CD4-positive, alpha-beta T cell treated with Interleukin-10 for 1 hour (primary cell): Measurements from ENCODE around the gene FMN1.

Experiments used
- DNase-seq: peaks from one replicate; pipeline ENCODE4 v3.0.0-alpha.2; 2020

Gene FMN1

GRCh38 chr15:33007303-33007855 lies 187.1 kb downstream of the FMN1 start:
- DNase-seq = no peak

- DNase-seq = no peak
Measured at GRCh38 chr15:33005582-33005981, 188.9 kb downstream of the FMN1 start.

- no peak for DNase-seq
Measured at GRCh38 chr15:33001926-33002325, 192.6 kb downstream of the FMN1 start.

GRCh38 chr15:32998979-32999672 lies 195.4 kb downstream of the FMN1 start:
- DNase-seq = no peak

GRCh38 chr15:32998182-32998581 lies 196.3 kb downstream of the FMN1 start:
- DNase-seq = no peak

- DNase-seq = no peak
Measured at GRCh38 chr15:32994810-32995424, 199.6 kb downstream of the FMN1 start.

- DNase-seq = no peak
Measured at GRCh38 chr15:32993285-32993684, 201.2 kb downstream of the FMN1 start.

GRCh38 chr15:32991619-32992111 lies 202.8 kb downstream of the FMN1 start:
- no peak for DNase-seq

GRCh38 chr15:32990071-32990470 lies 204.4 kb downstream of the FMN1 start:
- DNase-seq = no peak

- DNase-seq = no peak
Measured at GRCh38 chr15:32987067-32987466, 207.4 kb downstream of the FMN1 start.

GRCh38 chr15:32986147-32986546 lies 208.4 kb downstream of the FMN1 start:
- DNase-seq = no peak

- no peak for DNase-seq
Measured at GRCh38 chr15:32983679-32984078, 210.8 kb downstream of the FMN1 start.

GRCh38 chr15:32982001-32982400 lies 212.5 kb downstream of the FMN1 start:
- DNase-seq = no peak

GRCh38 chr15:32981536-32981935 lies 213.0 kb downstream of the FMN1 start:
- DNase-seq = no peak

- no peak for DNase-seq
Measured at GRCh38 chr15:32979710-32980109, 214.8 kb downstream of the FMN1 start.

- DNase-seq = no peak
Measured at GRCh38 chr15:32977506-32977905, 217.0 kb downstream of the FMN1 start.

GRCh38 chr15:32974691-32975090 lies 219.8 kb downstream of the FMN1 start:
- DNase-seq = no peak

- DNase-seq = no peak
Measured at GRCh38 chr15:32972686-32973085, 221.8 kb downstream of the FMN1 start.

GRCh38 chr15:32970847-32971246 lies 223.7 kb downstream of the FMN1 start:
- no peak for DNase-seq

GRCh38 chr15:32967521-32967920 lies 227.0 kb downstream of the FMN1 start:
- DNase-seq = no peak

- DNase-seq = no peak
Measured at GRCh38 chr15:32966512-32966911, 228.0 kb downstream of the FMN1 start.

GRCh38 chr15:32965897-32966296 lies 228.6 kb downstream of the FMN1 start:
- no peak for DNase-seq

- DNase-seq = no peak
Measured at GRCh38 chr15:32959077-32959476, 235.4 kb downstream of the FMN1 start.

- DNase-seq = no peak
Measured at GRCh38 chr15:32957219-32957618, 237.3 kb downstream of the FMN1 start.
